HepG2 (cell line): ENCODE measurements around the gene CCDC85C. TPM values are rescaled to one million over a fixed set of nuclear protein-coding genes. Genes with fewer than 3 reads are reported as not detected.

Experiments
- ELF3 ChIP-seq: IDR thresholded peaks from 2 replicates; pipeline ENCODE4 v1.6.1; 2016; ENCODE audit warnings: missing genetic modification reagents, missing compliant biosample characterization
- GZF1 ChIP-seq: sonication (generic); formaldehyde crosslinking; IDR thresholded peaks from 2 replicates; pipeline ENCODE4 v1.5.1; 2020; ENCODE audit warnings: mild to moderate bottlenecking, missing genetic modification reagents
- HDAC6 ChIP-seq: fragments of 200-600 bp; sonication (generic); IDR thresholded peaks from 2 replicates; pipeline ENCODE4 v1.7.0; 2017; ENCODE audit warnings: mild to moderate bottlenecking, antibody characterized with exemption, low read length, low read depth
- HES4 ChIP-seq: sonication (generic); formaldehyde crosslinking; IDR thresholded peaks from 2 replicates; pipeline ENCODE4 v1.9.0; 2021; ENCODE audit warnings: mild to moderate bottlenecking, missing genetic modification reagents, borderline replicate concordance
- HMGA1 ChIP-seq: sonication (generic); formaldehyde crosslinking; conservative IDR thresholded peaks from 2 replicates; pipeline ENCODE4 v1.4.0; 2020; ENCODE audit warnings: missing genetic modification reagents
- HOXA3 ChIP-seq: sonication (generic); formaldehyde crosslinking; IDR thresholded peaks from 2 replicates; pipeline ENCODE4 v1.5.0; 2020; ENCODE audit warnings: missing genetic modification reagents
- IRX3 ChIP-seq: sonication (generic); formaldehyde crosslinking; IDR thresholded peaks from 2 replicates; pipeline ENCODE4 v1.8.1; 2023; ENCODE audit warnings: mild to moderate bottlenecking, low read depth, missing genetic modification reagents, borderline replicate concordance
- NONO ChIP-seq, 2 experiments: fragments of 450-650 bp in 1 of 2; sonication (generic) in 1 of 2; formaldehyde crosslinking in 1 of 2; IDR thresholded peaks in 1 of 2; conservative IDR thresholded peaks in 1 of 2; 2 replicates each; pipeline versions ENCODE4 v1.6.1 to v1.8.0; 2017 to 2022; ENCODE audit warnings: mild to moderate bottlenecking in 1 of 2, missing genetic modification reagents in 1 of 2, moderate library complexity in 1 of 2
- REXO4 ChIP-seq: sonication (generic); formaldehyde crosslinking; IDR thresholded peaks from 2 replicates; pipeline ENCODE4 v1.8.0; 2022; ENCODE audit warnings: missing genetic modification reagents, mild to moderate bottlenecking, borderline replicate concordance
- RNF2 ChIP-seq: fragments of 450-650 bp; conservative IDR thresholded peaks from 2 replicates; pipeline ENCODE4 v1.6.1; 2016; ENCODE audit warnings: low read depth
- SAFB2 ChIP-seq: sonication (generic); formaldehyde crosslinking; IDR thresholded peaks from 2 replicates; pipeline ENCODE4 v1.5.1; 2020; ENCODE audit warnings: missing genetic modification reagents, low read depth, mild to moderate bottlenecking, borderline replicate concordance
- SRY ChIP-seq: sonication (generic); formaldehyde crosslinking; IDR thresholded peaks from 2 replicates; pipeline ENCODE4 v1.8.0; 2022; ENCODE audit warnings: mild to moderate bottlenecking, missing genetic modification reagents
- TBL1XR1 ChIP-seq: fragments of 150-350 bp; IDR thresholded peaks from 2 replicates; pipeline ENCODE4 v1.6.1; 2014; ENCODE audit warnings: borderline replicate concordance, low read length; ENCODE audit not compliant: partially characterized antibody
- ZBTB42 ChIP-seq: sonication (generic); formaldehyde crosslinking; IDR thresholded peaks from 2 replicates; pipeline ENCODE4 v1.5.0; 2020; ENCODE audit warnings: mild to moderate bottlenecking, missing genetic modification reagents
- ZFP90 ChIP-seq: sonication (generic); formaldehyde crosslinking; IDR thresholded peaks from 2 replicates; pipeline ENCODE4 v1.8.0; 2022; ENCODE audit warnings: missing genetic modification reagents, mild to moderate bottlenecking, inconsistent platforms, borderline replicate concordance
- ZKSCAN5 ChIP-seq: sonication (generic); formaldehyde crosslinking; IDR thresholded peaks from 2 replicates; pipeline ENCODE4 v1.5.1; 2020; ENCODE audit warnings: mild to moderate bottlenecking, missing genetic modification reagents
- ZKSCAN8 ChIP-seq: IDR thresholded peaks from 2 replicates; pipeline ENCODE4 v1.6.1; 2016; ENCODE audit warnings: borderline replicate concordance, missing genetic modification reagents, missing compliant biosample characterization
- ZNF235 ChIP-seq: sonication (generic); formaldehyde crosslinking; IDR thresholded peaks from 2 replicates; pipeline ENCODE4 v1.8.1; 2023; ENCODE audit warnings: mild to moderate bottlenecking, missing genetic modification reagents, borderline replicate concordance
- ZNF546 ChIP-seq: sonication (generic); formaldehyde crosslinking; conservative IDR thresholded peaks from 2 replicates; pipeline ENCODE4 v1.8.1; 2023; ENCODE audit warnings: mild to moderate bottlenecking, missing genetic modification reagents
- ZNF598 ChIP-seq: sonication (generic); formaldehyde crosslinking; IDR thresholded peaks from 2 replicates; pipeline ENCODE4 v1.5.1; 2020; ENCODE audit warnings: mild to moderate bottlenecking, missing genetic modification reagents, borderline replicate concordance
- ZNF768 ChIP-seq: sonication (generic); formaldehyde crosslinking; IDR thresholded peaks from 2 replicates; pipeline ENCODE4 v1.4.0; 2020; ENCODE audit warnings: missing genetic modification reagents
- polyA plus RNA-seq, 8 experiments: library from polyadenylated mRNA; depleted of rRNA in 3 of 8; stranded (reverse) in 7 of 8; unstranded in 1 of 8; fragments of >200 nt; fragmentation: Illumina TruSeq in 4 of 8; extraction: Trizol in 4 of 8; gene quantifications; 2 replicates each; pipeline versions ENCODE4 v1.2.1 to v1.2.3, GENCODE V29; 2011 to 2016; ENCODE audit warnings: low read depth in 4 of 8, missing spikeins in 1 of 8, mixed read lengths in 1 of 8; ENCODE audit not compliant: insufficient read depth in 1 of 8
- total RNA-seq, 5 experiments: library from RNA; depleted of rRNA; stranded (reverse); fragments of >200 nt; fragmentation: Illumina TruSeq; extraction: Trizol; gene quantifications; 2 replicates each; pipeline ENCODE4 v1.2.3, GENCODE V29; 2016; ENCODE audit warnings: low read depth in 1 of 5
- TF ChIP-seq, protein P1 (sequence below): sonication (generic); formaldehyde crosslinking; IDR thresholded peaks from 2 replicates; pipeline ENCODE4 v1.5.1; 2020; ENCODE audit warnings: mild to moderate bottlenecking, missing genetic modification reagents, moderate library complexity
- TF ChIP-seq, protein P2 (sequence below): sonication (generic); formaldehyde crosslinking; IDR thresholded peaks from 2 replicates; pipeline ENCODE4 v1.8.0; 2023; ENCODE audit warnings: mild to moderate bottlenecking, missing genetic modification reagents
- TF ChIP-seq, protein P3 (sequence below): fragments of 450-650 bp; IDR thresholded peaks from 2 replicates; pipeline ENCODE4 v1.6.1; 2017

CCDC85C gene
- total and polyA plus RNA-seq, 2 of the 13 experiments (the other 11 are each of a cell fraction or from before 2014, with no cell fraction given), result 18.8 to 43.8 TPM

DNA sequence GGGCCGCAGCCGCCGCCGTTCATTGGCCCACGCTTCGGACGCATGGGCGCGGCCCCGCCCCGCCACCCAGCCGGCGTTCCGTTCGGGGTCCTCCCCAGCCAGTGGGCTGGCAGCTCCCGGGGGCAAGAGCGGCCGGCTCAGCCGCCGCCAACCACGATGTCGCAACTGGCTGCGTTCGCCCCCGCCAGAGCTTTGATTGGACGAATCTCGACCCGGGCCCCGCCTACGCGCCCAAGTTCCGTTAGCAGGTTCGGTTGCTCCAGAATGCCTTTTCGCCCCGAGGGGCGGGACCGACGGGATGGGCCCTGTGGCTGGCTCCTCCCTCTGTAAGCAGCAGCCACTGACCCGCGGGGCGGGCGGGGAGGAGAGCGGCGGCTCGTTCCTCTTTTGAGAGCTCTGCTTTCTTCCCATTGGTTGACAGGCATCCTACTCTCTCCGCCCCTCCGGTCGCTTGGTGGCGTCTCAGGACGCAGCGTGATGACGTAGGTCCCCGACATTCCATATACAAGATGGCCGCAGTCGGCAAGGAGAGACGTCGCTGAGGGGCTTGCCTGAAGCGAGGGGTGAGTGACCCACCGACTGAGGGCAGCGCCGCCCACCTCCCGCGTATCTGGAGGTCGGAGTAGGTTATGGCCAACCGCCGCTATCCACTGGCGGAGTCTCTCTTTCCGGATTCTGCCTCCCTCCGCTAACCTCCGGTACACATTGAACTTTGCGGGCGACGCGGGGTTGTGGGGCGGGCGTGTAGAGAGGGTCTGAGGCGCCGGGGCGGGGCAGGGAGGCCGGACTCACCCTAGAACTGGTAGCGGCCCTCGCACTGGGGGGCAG, 122.9 kb downstream of the CCDC85C start, which contains the start of gene CCNK (continued):
- TF ChIP-seq, protein P1, sequence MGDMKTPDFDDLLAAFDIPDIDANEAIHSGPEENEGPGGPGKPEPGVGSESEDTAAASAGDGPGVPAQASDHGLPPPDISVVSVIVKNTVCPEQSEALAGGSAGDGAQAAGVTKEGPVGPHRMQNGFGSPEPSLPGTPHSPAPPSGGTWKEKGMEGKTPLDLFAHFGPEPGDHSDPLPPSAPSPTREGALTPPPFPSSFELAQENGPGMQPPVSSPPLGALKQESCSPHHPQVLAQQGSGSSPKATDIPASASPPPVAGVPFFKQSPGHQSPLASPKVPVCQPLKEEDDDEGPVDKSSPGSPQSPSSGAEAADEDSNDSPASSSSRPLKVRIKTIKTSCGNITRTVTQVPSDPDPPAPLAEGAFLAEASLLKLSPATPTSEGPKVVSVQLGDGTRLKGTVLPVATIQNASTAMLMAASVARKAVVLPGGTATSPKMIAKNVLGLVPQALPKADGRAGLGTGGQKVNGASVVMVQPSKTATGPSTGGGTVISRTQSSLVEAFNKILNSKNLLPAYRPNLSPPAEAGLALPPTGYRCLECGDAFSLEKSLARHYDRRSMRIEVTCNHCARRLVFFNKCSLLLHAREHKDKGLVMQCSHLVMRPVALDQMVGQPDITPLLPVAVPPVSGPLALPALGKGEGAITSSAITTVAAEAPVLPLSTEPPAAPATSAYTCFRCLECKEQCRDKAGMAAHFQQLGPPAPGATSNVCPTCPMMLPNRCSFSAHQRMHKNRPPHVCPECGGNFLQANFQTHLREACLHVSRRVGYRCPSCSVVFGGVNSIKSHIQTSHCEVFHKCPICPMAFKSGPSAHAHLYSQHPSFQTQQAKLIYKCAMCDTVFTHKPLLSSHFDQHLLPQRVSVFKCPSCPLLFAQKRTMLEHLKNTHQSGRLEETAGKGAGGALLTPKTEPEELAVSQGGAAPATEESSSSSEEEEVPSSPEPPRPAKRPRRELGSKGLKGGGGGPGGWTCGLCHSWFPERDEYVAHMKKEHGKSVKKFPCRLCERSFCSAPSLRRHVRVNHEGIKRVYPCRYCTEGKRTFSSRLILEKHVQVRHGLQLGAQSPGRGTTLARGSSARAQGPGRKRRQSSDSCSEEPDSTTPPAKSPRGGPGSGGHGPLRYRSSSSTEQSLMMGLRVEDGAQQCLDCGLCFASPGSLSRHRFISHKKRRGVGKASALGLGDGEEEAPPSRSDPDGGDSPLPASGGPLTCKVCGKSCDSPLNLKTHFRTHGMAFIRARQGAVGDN, result peak; percentile 69
- TF ChIP-seq IRX3 (CRISPR knock-in tag) (no peak), REXO4 (CRISPR knock-in tag) (no peak), RNF2 (no peak), HDAC6 (no peak), ZBTB42 (CRISPR knock-in tag) (no peak), ZNF768 (CRISPR knock-in tag) (peak; percentile 48; the same call in 1 of the 2 replicates), ZNF546 (no peak), ZNF598 (CRISPR knock-in tag) (no peak), SRY (peak; percentile 65; the same call in 1 of the 2 replicates), ZFP90 (CRISPR knock-in tag) (no peak; the same call in 1 of the 2 replicates), HOXA3 (CRISPR knock-in tag) (peak; percentile 98), ZKSCAN8 (CRISPR knock-in tag) (no peak), HMGA1 (CRISPR knock-in tag) (no peak), HES4 (CRISPR knock-in tag) (no peak), TBL1XR1 (no peak), ELF3 (CRISPR knock-in tag) (peak; percentile 72), GZF1 (CRISPR knock-in tag) (no peak), ZKSCAN5 (CRISPR knock-in tag) (no peak), SAFB2 (CRISPR knock-in tag) (no peak), NONO (IDR thresholded peaks at IDR 0.05) (no peak), NONO (CRISPR knock-in tag; conservative IDR thresholded peaks at IDR 0.05) (peak; percentile 83), ZNF235 (CRISPR knock-in tag) (no peak)
- TF ChIP-seq, protein P2, sequence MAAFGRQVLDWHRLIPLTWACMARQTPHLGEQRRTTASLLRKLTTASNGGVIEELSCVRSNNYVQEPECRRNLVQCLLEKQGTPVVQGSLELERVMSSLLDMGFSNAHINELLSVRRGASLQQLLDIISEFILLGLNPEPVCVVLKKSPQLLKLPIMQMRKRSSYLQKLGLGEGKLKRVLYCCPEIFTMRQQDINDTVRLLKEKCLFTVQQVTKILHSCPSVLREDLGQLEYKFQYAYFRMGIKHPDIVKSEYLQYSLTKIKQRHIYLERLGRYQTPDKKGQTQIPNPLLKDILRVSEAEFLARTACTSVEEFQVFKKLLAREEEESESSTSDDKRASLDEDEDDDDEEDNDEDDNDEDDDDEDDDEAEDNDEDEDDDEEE (CRISPR knock-in tag), result 0 out of 2 replicates have a peak, but pooled peaks have one; percentile 6
- TF ChIP-seq, protein P3, sequence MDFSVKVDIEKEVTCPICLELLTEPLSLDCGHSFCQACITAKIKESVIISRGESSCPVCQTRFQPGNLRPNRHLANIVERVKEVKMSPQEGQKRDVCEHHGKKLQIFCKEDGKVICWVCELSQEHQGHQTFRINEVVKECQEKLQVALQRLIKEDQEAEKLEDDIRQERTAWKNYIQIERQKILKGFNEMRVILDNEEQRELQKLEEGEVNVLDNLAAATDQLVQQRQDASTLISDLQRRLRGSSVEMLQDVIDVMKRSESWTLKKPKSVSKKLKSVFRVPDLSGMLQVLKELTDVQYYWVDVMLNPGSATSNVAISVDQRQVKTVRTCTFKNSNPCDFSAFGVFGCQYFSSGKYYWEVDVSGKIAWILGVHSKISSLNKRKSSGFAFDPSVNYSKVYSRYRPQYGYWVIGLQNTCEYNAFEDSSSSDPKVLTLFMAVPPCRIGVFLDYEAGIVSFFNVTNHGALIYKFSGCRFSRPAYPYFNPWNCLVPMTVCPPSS, result no peak
